BLaER1 (cell line): ENCODE measurements around the gene SCTR.
A peak's percentile ranks its signal among the peaks of the same experiment; 100 is the strongest.

Experiments
- H3K27ac ChIP-seq: shearing (Covaris generic); formaldehyde crosslinking; 2 replicates; pipeline ENCODE4 v1.8.1; 2022
- H3K27me3 ChIP-seq: shearing (Covaris generic); formaldehyde crosslinking; 2 replicates; pipeline ENCODE4 v1.8.1; 2022
- H3K36me3 ChIP-seq: shearing (Covaris generic); formaldehyde crosslinking; 2 replicates; pipeline ENCODE4 v1.8.1; 2022
- H3K4me1 ChIP-seq: shearing (Covaris generic); formaldehyde crosslinking; 2 replicates; pipeline ENCODE4 v1.8.1; 2022
- H3K4me2 ChIP-seq: shearing (Covaris generic); formaldehyde crosslinking; 2 replicates; pipeline ENCODE4 v1.8.1; 2022
- H3K4me3 ChIP-seq: shearing (Covaris generic); formaldehyde crosslinking; 2 replicates; pipeline ENCODE4 v1.8.1; 2022
- H3K9ac ChIP-seq: shearing (Covaris generic); formaldehyde crosslinking; 2 replicates; pipeline ENCODE4 v1.8.1; 2022
- H3K9me3 ChIP-seq: shearing (Covaris generic); formaldehyde crosslinking; 2 replicates; pipeline ENCODE4 v1.8.1; 2022
- H4K20me1 ChIP-seq: shearing (Covaris generic); formaldehyde crosslinking; 2 replicates; pipeline ENCODE4 v1.8.1; 2022
- Cebpa-rat ChIP-seq: shearing (Covaris generic); IDR thresholded peaks from 2 replicates; pipeline ENCODE4 v1.8.1; 2022

The SCTR gene

GRCh38 chr2:119545754-119546446, 21.6 kb upstream of the SCTR start:
- Histone ChIP-seq H3K27ac (no peak overlapping the region), H3K4me1 (no peaks in the 10 kb centered on the region), H3K4me3 (no peak overlapping the region), H4K20me1 (no peaks in the 10 kb centered on the region), H3K36me3 (no peaks in the 10 kb centered on the region), H3K4me2 (no peak overlapping the region), H3K27me3 (peaks cover 28% of the 10 kb centered on the region), H3K9ac (no peak overlapping the region), H3K9me3 (peaks cover 17% of the 10 kb centered on the region)
- TF ChIP-seq Cebpa-rat: no peak

- Histone ChIP-seq H3K27me3 (peaks cover 28% of the 10 kb centered on the region), H3K4me3 (no peak overlapping the region), H4K20me1 (no peaks in the 10 kb centered on the region), H3K4me2 (peak overlapping the region; percentile 70; the same call in 1 of the 2 replicates), H3K4me1 (no peaks in the 10 kb centered on the region), H3K9ac (no peak overlapping the region), H3K9me3 (peaks cover 17% of the 10 kb centered on the region), H3K36me3 (no peaks in the 10 kb centered on the region), H3K27ac (no peak overlapping the region)
- TF ChIP-seq Cebpa-rat: no peak
Observed at GRCh38 chr2:119544939-119545475, 20.7 kb upstream of the SCTR start.

GRCh38 chr2:119544075-119544938, 20.0 kb upstream of the SCTR start, which contains the start of gene CFAP221:
Gene CFAP221 (plus strand): TSS chr2:119544449. CDS start chr2:119546132, 1,683 bp downstream.
- Histone ChIP-seq H3K9me3 (peaks cover 17% of the 10 kb centered on the region), H3K4me2 (peak within 1 kb of the TSS; percentile 70), H3K4me3 (peak within 1 kb of the TSS; percentile 62), H3K27ac (no peak within 1 kb of the TSS), H3K9ac (no peak within 1 kb of the TSS; the same call in 1 of the 2 replicates), H3K4me1 (no peaks in the 10 kb centered on the region), H3K27me3 (peaks cover 28% of the 10 kb centered on the region), H4K20me1 (no peaks in the 10 kb centered on the region), H3K36me3 (no peaks in the 10 kb centered on the region)
- TF ChIP-seq Cebpa-rat: no peak

- Histone ChIP-seq H3K4me1 (no peaks in the 10 kb centered on the region), H3K4me2 (no peak overlapping the region), H3K9ac (no peak overlapping the region), H3K27me3 (peaks cover 28% of the 10 kb centered on the region), H3K4me3 (no peak overlapping the region), H3K9me3 (peaks cover 17% of the 10 kb centered on the region), H4K20me1 (no peaks in the 10 kb centered on the region), H3K27ac (no peak overlapping the region), H3K36me3 (no peaks in the 10 kb centered on the region)
- TF ChIP-seq Cebpa-rat: no peak
Observed at GRCh38 chr2:119541476-119541875, 17.2 kb upstream of the SCTR start.

GRCh38 chr2:119537792-119538191, 13.5 kb upstream of the SCTR start:
- Histone ChIP-seq H3K4me3 (no peak overlapping the region), H4K20me1 (no peaks in the 10 kb centered on the region), H3K4me1 (no peaks in the 10 kb centered on the region), H3K9ac (no peak overlapping the region), H3K36me3 (no peaks in the 10 kb centered on the region), H3K27ac (no peak overlapping the region), H3K9me3 (peaks cover 20% of the 10 kb centered on the region), H3K4me2 (no peak overlapping the region), H3K27me3 (no peaks in the 10 kb centered on the region)
- TF ChIP-seq Cebpa-rat: no peak

GRCh38 chr2:119536707-119537106, 12.4 kb upstream of the SCTR start:
- Histone ChIP-seq H3K27me3 (no peaks in the 10 kb centered on the region), H3K9me3 (peaks cover 30% of the 10 kb centered on the region), H3K4me1 (no peaks in the 10 kb centered on the region), H3K9ac (no peak overlapping the region), H3K4me2 (no peak overlapping the region), H3K27ac (no peak overlapping the region), H3K36me3 (no peaks in the 10 kb centered on the region), H4K20me1 (no peaks in the 10 kb centered on the region), H3K4me3 (no peak overlapping the region)
- TF ChIP-seq Cebpa-rat: no peak

- H3K27me3 ChIP-seq: no peaks in the 10 kb centered on the region
Observed at GRCh38 chr2:119536211-119536610, 11.9 kb upstream of the SCTR start.

GRCh38 chr2:119533560-119533959, 9.3 kb upstream of the SCTR start:
- no peak for TF ChIP-seq Cebpa-rat
- Histone ChIP-seq H3K9me3 (peaks cover 34% of the 10 kb centered on the region), H3K27ac (no peak overlapping the region), H3K27me3 (no peaks in the 10 kb centered on the region), H3K4me3 (no peak overlapping the region), H3K4me1 (no peaks in the 10 kb centered on the region), H3K36me3 (no peaks in the 10 kb centered on the region), H4K20me1 (no peaks in the 10 kb centered on the region), H3K4me2 (no peak overlapping the region), H3K9ac (no peak overlapping the region)

More at GRCh38 chr2:119536211-119536610, 11.9 kb upstream of the SCTR start:
- Histone ChIP-seq H3K36me3 (no peaks in the 10 kb centered on the region), H3K4me1 (no peaks in the 10 kb centered on the region), H3K4me3 (no peak overlapping the region), H3K27ac (no peak overlapping the region), H3K9ac (no peak overlapping the region), H3K4me2 (no peak overlapping the region), H4K20me1 (no peaks in the 10 kb centered on the region), H3K9me3 (peaks cover 34% of the 10 kb centered on the region)
- no peak for TF ChIP-seq Cebpa-rat

- H3K4me2 ChIP-seq: no peak overlapping the region
- H3K9me3 ChIP-seq: peaks cover 34% of the 10 kb centered on the region
- no peak overlapping the region for H3K9ac ChIP-seq
- H3K27me3 ChIP-seq: no peaks in the 10 kb centered on the region
- H3K27ac ChIP-seq: no peak overlapping the region
- H3K4me1 ChIP-seq: no peaks in the 10 kb centered on the region
- no peaks in the 10 kb centered on the region for H3K36me3 ChIP-seq
- no peak overlapping the region for H3K4me3 ChIP-seq
- no peak for TF ChIP-seq Cebpa-rat
- H4K20me1 ChIP-seq: no peaks in the 10 kb centered on the region
Observed at GRCh38 chr2:119531292-119531691, 7.0 kb upstream of the SCTR start.

- H3K4me3 ChIP-seq: no peak overlapping the region
- H3K9ac ChIP-seq: no peak overlapping the region
- TF ChIP-seq Cebpa-rat: peak; percentile 67; the same call in 1 of the 2 replicates
- H3K27ac ChIP-seq: no peak overlapping the region
- H4K20me1 ChIP-seq: no peaks in the 10 kb centered on the region
- H3K4me2 ChIP-seq: no peak overlapping the region
- H3K9me3 ChIP-seq: peaks cover 26% of the 10 kb centered on the region
- no peaks in the 10 kb centered on the region for H3K4me1 ChIP-seq
- H3K36me3 ChIP-seq: no peaks in the 10 kb centered on the region
- no peaks in the 10 kb centered on the region for H3K27me3 ChIP-seq
Observed at GRCh38 chr2:119527999-119528398, 3.7 kb upstream of the SCTR start.
